ENCODE results near the gene HNF4A. TPM values are rescaled to one million over a fixed set of nuclear protein-coding genes. Genes with fewer than 3 reads are reported as not detected.
A peak's percentile ranks its signal among the peaks of the same experiment; 100 is the strongest.

The HNF4A gene
- polyA plus RNA-seq (2011; rRNA removed) (0.04 TPM in 1 of 2 replicates, not detected in the other), polyA minus RNA-seq (2011; rRNA and poly(A)+ RNA removed) (not detected in 2 replicates)

DNA sequence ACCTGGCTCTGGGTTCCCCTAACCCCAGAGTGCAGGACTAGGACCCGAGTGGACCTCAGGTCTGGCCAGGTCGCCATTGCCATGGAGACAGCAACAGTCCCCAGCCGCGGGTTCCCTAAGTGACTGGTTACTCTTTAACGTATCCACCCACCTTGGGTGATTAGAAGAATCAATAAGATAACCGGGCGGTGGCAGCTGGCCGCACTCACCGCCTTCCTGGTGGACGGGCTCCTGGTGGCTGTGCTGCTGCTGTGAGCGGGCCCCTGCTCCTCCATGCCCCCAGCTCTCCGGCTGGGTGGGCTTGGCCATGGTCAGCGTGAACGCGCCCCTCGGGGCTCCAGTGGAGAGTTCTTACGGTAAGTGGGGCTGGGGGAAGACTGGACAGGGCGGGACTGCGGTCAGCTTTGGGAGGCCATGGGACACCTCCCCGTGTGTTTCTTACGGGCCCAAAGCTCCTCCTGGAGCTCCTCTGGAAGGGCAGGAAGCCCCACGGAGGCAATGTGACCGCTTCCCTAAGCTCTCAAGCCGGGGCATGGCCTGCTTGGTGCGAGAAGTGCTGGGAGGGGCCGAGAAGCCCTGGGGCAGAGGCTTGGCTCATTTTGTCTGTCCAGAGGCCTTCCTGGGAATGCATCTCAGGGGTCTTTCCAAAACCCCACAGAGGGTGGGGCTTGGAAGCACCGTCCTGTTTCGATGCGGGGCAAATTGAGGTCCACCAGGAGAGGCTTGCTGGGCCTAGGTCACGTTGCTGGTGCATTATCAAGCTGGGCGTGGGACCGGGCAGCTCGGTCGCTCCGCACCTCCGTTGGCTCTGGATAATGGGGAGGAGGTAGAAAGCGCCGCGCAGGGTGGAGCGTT lies at the start of gene HNF4A:
Gene HNF4A, plus strand, starts transcription at position 202 of the 855 bp plus-strand sequence. Its CDS starts 106 bp downstream, at position 308.
- ChIA-PET CTCF (no interaction called here), POLR2A (no interaction called here)
- no peaks in the 10 kb centered on the region for H3K36me3 ChIP-seq (ENCODE audit: control insufficient read depth, insufficient read depth, low read length)
- no peak for DNase-seq (ENCODE audit: low read depth)
- no peak within 1 kb of the TSS for H3K4me3 ChIP-seq (ENCODE audit: low read depth, low read length)
- no peak for TF ChIP-seq CTCF (IDR thresholded peaks at IDR 0.05; ENCODE audit: insufficient read depth, low read depth, low read length)
- H3K27me3 ChIP-seq (ENCODE audit: control insufficient read depth, insufficient read depth, low read length) = peaks cover 7% of the 10 kb centered on the region; the same call in 1 of the 2 replicates

DNA sequence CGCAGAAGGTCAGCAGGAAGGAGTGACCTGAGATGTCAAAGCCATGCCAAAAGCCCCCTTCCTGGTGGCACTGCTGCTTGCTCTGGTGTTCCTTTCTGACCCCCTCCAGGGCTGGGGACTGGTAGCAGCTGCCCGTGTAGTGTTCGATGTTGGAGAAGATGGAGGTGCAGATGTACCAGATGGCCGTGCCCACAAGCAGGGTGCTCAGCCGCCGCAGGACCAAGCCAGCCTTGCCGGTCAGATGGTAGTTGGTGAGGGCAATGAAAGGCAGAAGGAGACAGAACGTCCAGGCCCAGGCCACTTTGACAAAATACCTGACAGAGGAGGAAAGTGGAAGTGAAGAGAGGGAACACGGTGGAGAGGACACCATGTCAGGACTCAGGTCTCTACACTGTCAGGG lies 48.6 kb upstream of the HNF4A start:
- no peak for TF ChIP-seq CTCF (IDR thresholded peaks at IDR 0.05; ENCODE audit: insufficient read depth, low read depth, low read length)
- peaks cover 2% of the 10 kb centered on the region; the same call in 1 of the 2 replicates for H3K36me3 ChIP-seq (ENCODE audit: control insufficient read depth, insufficient read depth, low read length)
- no peak for DNase-seq (ENCODE audit: low read depth)
- ChIA-PET CTCF (interaction anchor here (10.3 kb wide), 1 partner anchor 91 kb away, joined by 203 read pairs; no protein-coding TSS in a partner anchor), POLR2A (no interaction called here)
- H3K27me3 ChIP-seq (ENCODE audit: control insufficient read depth, insufficient read depth, low read length) = no peaks in the 10 kb centered on the region
- H3K4me3 ChIP-seq (ENCODE audit: low read depth, low read length) = no peak overlapping the region

DNA sequence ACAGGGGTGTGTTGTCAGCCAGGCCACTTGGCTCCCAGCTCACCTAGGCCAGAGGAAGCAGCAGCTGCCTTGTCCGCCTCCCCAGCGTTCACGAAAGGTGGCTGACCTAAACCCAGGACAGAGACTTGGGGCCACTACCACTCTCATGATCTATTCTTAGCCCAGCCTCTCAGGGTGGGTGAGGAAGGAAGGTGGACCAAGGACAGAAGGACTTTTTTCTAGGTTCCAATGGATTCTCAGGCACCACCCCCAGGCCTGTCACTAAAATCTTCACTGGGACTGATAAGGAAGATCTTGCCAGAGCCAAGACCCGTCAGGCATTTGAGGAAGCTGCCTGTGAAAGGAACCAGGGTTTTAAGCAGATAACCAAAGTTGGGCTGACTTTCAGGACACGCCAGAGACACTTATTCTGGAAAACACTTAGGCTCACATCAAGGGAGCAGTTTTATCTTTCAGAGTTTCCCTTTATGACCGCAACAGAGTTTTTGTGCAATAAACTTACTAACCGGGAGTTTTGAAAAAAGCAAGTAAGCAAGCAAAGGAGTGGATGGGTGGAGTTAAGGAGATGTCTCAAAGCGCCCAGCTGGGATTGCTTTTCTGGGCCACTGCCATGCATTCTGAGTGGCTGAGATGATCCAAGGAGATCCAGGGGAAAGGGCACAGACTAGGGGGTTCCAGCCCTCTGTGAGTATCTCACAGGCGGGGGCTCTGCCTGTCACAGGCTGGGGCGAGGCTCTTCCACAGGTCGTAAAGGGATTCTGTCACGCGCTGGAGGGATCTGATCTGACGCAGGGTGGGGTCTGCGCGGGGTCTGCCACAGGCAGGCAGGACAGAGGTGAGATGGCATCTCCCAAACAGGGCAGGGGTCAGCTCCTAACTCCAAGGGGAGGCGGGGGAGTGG lies 45.5 kb upstream of the HNF4A start:
- ChIA-PET POLR2A (no interaction called here), CTCF (interaction anchor here (0.7 to 10.3 kb wide), 18 partner anchors 8 to 243 kb away, joined by 3 to 203 read pairs (median 5); no protein-coding TSS in a partner anchor)
- no peak for TF ChIP-seq CTCF (IDR thresholded peaks at IDR 0.05; ENCODE audit: insufficient read depth, low read depth, low read length)
- H3K4me3 ChIP-seq (ENCODE audit: low read depth, low read length) = peak overlapping the region; percentile 59
- no peaks in the 10 kb centered on the region for H3K27me3 ChIP-seq (ENCODE audit: control insufficient read depth, insufficient read depth, low read length)
- DNase-seq (ENCODE audit: low read depth) = peak; percentile 17
- 0 out of 2 replicates have a peak, but pooled peaks cover 2% of the 10 kb centered on the region for H3K36me3 ChIP-seq (ENCODE audit: control insufficient read depth, insufficient read depth, low read length)

DNA sequence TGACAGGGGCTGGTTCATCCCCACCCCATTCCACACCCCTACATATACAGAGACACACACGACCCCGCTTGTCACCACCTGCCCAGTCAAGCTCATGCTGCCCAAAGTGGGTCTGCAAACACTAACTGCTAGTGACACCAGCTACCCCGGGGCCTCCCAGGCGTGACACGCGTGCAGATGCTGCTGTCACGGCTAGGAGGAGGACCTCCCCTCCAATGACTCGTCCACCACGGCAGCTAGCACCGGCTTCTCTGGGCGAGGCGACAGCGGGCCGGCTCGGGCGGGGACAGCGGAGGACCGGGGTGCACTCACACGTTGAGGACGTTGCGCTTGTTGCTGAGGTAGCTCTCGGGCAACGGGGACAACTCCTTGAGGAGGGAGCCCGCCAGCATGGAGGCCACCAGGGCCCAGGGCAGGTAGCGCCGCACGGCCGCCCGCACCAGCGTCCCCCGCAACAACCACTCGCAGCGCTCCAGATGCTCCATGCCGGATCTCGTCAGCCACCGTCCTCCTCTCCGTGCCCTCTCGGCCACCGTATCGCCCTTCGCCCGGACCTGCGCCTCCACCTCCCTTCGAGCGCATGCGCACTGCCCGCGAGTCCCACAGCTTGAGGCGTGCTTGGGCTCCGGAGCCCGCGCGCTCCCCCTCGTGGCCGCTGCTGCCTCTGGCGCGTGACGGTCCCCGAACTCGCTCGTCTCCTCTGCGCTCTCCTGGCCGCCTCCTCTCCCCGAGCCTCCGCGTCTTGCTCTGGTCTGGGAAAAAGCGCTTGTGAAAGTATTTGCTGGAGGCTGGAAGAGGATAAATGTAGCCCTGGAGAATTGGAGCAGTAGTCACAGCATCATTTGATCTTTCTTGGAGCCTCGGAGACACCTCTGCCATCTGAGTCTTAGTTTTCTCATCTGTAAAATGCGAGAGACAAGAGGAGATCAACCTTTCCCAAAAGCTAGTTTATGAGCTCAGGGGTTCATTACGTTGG lies 44.5 kb upstream of the HNF4A start, which contains the start of gene FITM2:
Gene FITM2, minus strand, starts transcription at position 539 of the 976 bp plus-strand sequence. Its CDS starts 54 bp downstream, at position 485.
- no peaks in the 10 kb centered on the region for H3K27me3 ChIP-seq (ENCODE audit: control insufficient read depth, insufficient read depth, low read length)
- DNase-seq (ENCODE audit: low read depth) = peak; percentile 68
- peak within 1 kb of the TSS; percentile 59 for H3K4me3 ChIP-seq (ENCODE audit: low read depth, low read length)
- ChIA-PET POLR2A (interaction anchor here (0.6 kb wide), 1 partner anchor 1502 kb away, joined by 3 read pairs; the partner anchor contains the start of gene UBE2C), CTCF (interaction anchor here (0.6 to 10.3 kb wide), 37 partner anchors 9 to 372 kb away, joined by 3 to 203 read pairs (median 4); no protein-coding TSS in a partner anchor)
- peak; percentile 99 for TF ChIP-seq CTCF (IDR thresholded peaks at IDR 0.05; ENCODE audit: insufficient read depth, low read depth, low read length)
- 0 out of 2 replicates have a peak, but pooled peaks cover 2% of the 10 kb centered on the region for H3K36me3 ChIP-seq (ENCODE audit: control insufficient read depth, insufficient read depth, low read length)
